A172 (cell line): ENCODE measurements around the gene SLC39A11. TPM values are rescaled to one million over a fixed set of nuclear protein-coding genes. Genes with fewer than 3 reads are reported as not detected.

Source experiments
- DNase-seq: peaks from one replicate; pipeline ENCODE4 v3.0.0-alpha.2; 2015; ENCODE audit warnings: low spot score
- total RNA-seq: library from RNA; depleted of rRNA; stranded (reverse); fragments of >200 nt; shearing (Covaris generic); gene quantifications from 2 replicates; pipeline ENCODE4 v1.2.3, GENCODE V29; 2014

Gene SLC39A11
- total RNA-seq, 1 experiment from 2014 or later = 59.2 TPM

DNA sequence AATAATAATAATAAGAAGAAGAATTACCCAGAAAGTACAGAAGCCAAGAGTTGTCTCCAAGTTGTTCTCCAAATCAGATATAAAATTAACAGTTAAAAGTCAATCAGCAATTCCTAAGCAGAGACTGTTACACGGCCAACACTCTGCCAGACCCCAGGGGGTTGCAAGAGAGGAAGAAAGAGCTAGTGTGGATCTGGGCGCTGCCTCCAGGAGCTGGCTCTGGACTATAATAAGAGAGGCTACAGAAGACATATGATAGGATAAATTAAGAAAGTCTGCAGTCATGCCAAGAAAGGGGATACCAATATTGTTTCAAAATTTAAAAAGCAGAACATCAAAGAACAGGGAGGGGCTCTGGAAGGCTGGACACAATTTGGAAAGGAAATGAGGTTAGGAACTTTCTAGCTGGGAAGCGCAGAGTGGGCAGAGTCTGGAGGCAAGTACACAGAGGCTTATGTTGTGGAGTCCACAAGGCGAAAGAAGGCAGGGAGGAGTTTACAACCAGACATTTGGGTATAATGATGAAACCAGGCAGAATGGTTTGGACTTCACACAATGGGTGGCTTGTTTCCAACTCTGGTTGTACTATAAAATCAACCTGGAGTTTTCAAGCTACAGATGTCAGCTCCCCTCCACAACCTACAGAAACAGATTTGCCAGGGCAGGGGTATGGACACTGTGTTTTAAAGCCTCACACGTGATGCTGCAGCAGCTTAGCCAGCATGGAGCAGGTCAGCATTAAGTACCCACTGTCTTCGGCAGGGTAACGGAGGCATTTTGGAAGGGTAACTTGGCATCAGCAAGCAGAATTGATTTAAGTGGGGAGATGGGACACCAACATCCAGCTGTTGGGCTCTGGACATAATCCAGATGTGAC is 49.4 kb downstream of the SLC39A11 start:
- DNase-seq = no peak

- no peak for DNase-seq
Measured at GRCh38 chr17:73042225-73042624, 50.3 kb downstream of the SLC39A11 start.

- no peak for DNase-seq
Measured at GRCh38 chr17:73039282-73039681, 53.2 kb downstream of the SLC39A11 start.

- DNase-seq = no peak
Measured at GRCh38 chr17:73031472-73031871, 61.0 kb downstream of the SLC39A11 start.

DNA sequence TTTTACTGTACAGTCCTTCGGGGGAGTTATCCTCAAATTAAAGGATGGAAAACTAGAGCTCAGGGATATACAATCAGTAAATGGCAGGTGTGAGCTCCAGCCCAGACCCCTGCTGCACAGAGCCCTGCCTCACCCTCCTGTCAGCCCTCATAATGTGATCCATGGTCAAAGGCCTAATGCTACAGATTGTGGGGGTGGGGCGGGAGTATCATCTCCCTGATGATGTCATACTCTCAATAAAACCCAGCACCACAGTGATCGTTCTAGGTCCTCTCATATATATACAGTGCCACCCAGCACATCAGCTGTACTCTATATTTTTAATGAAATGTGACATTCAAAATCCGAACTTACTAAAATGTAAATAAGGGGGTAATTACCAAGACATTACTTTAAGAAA is 61.5 kb downstream of the SLC39A11 start:
- DNase-seq = no peak

GRCh38 chr17:73030501-73030921 is 62.0 kb downstream of the SLC39A11 start:
- no peak for DNase-seq

GRCh38 chr17:73029991-73030390 is 62.5 kb downstream of the SLC39A11 start:
- DNase-seq = no peak

DNA sequence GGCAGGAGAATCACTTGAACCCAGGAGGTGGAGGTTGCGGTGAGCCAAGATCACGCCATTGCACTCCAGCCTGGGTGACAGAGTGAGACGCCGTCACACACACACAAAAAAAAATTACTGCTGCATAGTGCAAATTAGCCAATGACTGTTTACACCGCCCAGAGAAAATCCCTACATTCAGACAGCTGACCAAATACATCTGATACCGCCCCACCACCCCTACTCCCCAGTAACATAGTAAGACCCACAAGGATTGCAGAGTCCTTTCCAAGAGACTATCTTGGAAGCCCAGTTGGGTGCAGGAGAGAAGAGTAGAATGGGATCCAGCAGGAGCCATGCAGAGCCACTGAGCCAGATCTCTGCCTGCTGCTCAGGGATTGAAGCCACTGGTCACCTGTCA is 63.5 kb downstream of the SLC39A11 start:
- no peak for DNase-seq

DNA sequence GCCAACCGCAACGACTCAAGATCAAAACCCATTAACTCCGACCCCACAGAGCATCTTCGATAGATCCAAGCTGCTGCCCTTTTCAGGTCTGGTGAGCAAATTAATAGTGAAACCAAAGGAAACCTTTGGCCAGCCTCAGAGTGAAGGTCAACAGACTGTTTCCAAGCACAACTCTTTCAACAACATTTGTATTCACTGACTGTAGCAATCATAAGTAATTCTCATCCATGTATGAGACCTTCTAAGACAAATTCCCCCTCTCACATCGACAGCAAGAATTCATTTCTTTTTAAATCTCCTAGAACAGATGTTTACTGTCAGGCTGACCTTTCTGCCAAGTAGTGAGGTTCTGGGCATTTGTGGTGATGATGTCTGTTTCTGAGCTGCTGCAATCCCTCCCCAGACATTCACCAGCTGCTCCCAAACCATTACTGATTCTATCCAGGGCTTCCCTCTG is 64.2 kb downstream of the SLC39A11 start:
- no peak for DNase-seq

DNA sequence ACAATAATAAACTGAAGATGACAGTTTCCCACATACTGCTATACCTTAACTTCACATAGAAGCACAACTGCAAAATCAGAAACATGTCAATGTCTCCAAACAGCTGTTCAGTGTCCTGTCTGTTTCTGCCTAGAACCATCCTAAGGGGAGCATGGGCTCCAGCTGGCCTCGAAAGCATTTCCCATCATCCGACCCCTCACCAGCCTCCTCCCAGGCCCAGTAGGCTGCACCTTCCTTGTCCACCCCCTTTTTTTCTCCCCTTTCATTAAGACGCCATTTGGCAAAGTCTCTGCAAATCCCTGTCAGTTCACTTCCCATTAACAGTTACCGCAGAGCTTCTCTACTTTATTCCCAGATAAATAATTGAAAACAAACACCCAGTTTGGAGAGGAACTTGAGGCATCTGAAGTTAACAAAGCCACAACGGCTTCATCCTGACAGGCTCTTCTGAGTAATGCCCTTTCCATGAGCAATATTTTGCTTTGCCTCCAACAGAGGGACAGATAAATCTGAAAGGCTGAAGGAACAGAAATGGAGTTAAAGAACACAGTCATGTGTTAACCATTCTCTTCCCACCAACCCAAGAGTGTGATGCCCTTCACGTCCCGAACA is 65.3 kb downstream of the SLC39A11 start:
- DNase-seq = peak; percentile 62

GRCh38 chr17:73025041-73025560 is 67.4 kb downstream of the SLC39A11 start:
- no peak for DNase-seq

GRCh38 chr17:73023759-73024158 is 68.7 kb downstream of the SLC39A11 start:
- DNase-seq = no peak

DNA sequence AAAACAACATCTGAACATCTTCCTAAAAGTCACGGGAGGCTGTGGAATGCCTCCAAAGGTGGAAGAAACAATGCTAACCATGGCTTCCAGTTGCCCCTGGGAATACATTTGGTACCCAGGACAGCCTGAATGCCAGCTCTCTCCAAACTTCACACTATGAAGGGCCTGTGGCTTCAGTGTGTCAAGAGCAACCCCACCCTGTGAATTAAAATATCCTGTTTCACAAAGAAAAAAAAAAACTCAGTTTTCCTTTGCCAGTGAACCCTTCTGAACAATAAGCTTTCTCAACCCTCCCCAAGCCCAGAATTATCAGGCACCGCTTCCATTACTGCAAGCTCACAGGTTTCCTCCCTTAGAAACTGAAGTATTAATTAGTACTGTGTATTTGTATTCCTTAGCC is 69.8 kb downstream of the SLC39A11 start:
- DNase-seq = no peak

DNA sequence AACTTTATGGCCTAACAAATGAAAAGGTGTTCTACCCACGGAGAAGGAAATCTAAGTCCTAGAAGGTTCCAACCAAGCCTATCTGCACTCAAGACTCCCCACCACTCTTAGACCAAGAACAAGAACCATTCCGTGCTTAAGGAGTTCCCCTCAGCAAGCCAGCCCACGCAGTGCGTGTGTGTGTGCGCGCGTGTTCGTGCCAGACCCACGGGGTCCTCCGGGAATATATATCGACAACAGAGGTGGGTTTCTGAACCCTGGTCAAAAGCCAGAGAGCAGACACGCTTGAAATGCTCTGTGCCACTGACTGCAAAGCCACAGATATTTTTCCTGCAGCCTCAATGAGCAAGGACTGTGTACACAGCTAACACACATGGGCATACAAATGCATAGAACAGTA is 70.7 kb downstream of the SLC39A11 start:
- DNase-seq = no peak

DNA sequence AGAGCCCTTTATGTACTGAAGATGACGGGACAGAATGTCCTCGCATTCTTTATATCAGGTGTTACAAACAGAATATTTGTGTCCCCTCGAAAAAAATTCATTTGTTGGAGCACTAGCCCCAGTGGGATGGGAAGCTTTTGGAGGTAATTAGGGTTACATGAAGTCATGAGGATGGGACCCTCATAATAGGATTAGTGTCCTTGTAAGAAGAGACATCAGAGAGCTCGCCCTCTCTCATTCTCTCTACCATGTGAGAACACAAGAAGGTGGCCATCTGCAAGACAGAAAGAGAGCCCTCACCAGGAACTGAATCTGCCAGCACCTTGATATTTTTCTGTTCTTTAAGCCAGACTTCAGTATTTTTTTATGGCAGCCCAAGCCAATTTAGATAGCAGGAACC is 72.4 kb downstream of the SLC39A11 start:
- DNase-seq = no peak

DNA sequence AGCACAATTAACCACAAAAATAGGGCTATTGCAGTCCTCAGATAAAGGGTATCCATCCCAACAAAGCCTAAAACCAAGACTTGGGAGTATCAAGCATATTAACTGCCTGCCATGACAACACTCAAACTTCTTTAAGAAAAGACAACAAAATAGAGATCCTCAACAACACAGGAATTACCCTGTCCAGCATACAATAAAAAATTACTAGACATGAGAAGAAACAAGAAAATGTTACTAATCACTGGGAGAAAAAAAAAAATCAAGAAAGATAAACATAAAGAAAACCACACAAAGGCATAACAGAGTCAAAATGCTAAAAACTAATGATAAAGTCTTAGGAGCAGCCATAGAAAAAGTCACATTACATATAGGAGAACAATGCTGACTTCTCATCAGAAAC is 73.9 kb downstream of the SLC39A11 start:
- DNase-seq = no peak

DNA sequence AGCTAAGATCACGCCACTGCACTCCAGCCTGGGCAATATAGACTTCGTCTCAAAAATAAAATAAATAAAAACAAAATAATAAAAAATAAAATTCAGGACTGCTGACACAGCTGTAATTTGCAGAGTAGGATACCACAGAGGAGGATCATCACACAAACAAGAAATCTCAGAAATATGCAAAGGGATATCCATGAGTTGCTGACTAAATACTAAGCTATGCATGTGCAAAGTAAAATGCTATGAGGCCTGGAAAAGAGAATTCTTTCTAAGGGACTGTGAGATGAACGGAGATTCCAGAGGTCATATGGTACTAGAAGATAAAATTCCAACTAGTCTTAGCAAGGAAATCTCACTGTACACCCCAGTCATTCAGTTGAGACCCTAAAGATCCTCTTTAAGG is 74.8 kb downstream of the SLC39A11 start:
- peak; percentile 79 for DNase-seq

DNA sequence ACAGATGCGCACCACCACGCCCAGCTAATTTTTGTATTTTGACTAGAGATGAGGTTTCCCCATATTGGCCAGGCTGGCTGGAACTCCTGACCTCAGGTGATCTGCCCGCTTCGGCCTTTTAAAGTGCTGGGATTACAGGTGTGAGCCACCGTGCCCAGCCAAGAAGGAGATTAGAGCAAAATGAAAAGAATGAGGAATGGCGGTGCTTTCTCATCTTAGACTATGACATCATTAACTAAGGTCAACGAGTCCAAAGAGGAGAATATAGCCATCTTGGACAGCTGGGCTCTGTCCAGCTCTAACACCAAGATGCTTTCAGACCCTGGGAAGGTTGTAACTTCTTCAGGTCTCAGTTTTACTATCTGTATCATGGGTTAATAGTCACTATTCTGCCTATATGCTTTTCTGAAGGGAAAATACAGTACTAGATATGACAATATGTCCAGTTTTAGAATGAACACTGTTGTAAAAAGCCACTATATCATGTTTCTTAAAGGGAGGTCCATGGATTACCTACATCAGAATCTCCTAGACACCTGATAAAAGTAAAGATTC is 76.7 kb downstream of the SLC39A11 start:
- no peak for DNase-seq

DNA sequence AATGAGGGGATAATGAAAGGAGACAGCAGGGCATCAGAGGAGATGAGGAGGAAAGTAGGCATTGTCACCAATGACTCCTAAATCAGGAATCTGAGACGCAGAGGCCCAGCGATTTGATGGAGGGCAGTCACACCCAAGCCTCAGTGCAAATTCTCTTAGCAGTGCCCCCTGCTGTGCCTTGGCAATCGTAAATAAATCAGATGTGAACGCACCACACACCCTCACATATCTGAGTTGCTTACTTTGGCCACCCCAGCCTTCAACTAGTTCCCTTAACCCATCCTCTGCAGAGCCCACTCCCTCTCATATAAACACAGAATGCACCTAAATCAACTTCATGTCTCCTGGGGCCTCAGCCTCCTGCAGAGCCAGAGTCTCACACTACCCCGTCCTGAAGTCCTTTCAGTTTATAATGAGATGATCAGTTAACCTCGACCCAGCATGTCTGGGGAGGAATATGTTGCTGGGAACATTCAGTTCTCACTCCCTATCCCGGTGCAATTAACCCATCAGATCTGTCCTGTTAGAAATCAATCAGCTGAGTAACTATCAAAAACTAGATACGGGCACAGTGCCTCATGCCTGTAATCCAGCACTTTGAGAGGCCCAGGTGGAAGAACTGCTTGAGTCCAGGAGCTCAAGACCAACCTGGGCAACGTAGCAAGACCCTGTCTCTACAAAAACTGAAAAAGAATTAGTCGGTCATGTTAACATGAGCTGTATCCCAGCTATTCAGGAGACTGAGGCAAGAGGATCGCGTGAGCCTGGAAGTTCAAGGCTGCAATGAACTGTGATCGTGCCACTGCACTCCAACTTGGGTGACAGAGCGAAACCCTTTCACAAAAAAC is 78.4 kb downstream of the SLC39A11 start:
- peak; percentile 97 for DNase-seq

DNA sequence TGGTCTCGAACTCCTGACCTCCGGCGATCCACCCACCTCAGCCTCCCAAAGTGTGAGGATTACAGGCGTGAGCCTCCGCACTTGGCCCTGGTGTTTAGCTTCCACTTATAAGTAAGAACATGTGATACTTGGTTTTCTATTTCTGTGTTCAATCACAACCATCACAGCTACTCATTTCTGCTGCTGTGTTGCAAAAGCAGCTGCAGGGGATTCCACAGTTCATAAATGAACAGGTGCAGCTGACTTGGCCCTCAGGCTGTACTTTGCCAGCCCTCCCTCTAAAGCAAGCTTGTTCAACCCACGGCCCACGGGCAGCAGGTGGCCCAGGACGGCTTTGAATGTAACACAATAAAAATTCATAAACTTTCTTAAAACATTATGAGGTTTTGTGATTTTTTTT is 79.2 kb downstream of the SLC39A11 start:
- DNase-seq = peak; percentile 46

GRCh38 chr17:73011016-73011486 is 81.4 kb downstream of the SLC39A11 start:
- DNase-seq = peak; percentile 27

DNA sequence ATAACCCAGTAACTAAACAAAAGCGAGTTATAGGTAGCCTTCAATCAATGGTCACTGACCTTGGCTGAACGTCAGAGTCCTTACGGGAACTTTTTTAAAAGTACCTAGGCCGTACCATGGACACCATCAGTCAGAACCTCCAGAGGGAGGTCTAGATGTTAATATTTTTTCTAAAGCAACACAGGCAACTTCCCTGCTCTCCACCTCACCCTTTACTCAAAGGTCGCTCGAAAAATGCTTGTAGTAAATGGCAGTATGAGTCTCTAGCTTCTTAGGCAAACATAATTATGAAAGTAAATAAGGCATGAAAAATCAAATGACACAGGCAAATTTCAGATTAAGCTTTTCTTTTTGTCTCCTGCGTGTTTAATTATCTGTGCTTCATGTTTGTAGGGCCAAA is 82.1 kb downstream of the SLC39A11 start:
- no peak for DNase-seq
